HG02981 (cell line): ENCODE measurements around the gene YEATS2.
"Not testable (repeated sequence)": the region's sequence is repeated elsewhere in the genome, so short reads cannot be mapped to it uniquely, and the experiment has no call there.

ENCODE experiments used
- ATAC-seq: cut with Tn5 transposase; IDR thresholded peaks from one replicate; pipeline ENCODE4 v1.9.1; 2021; ENCODE audit warnings: mild to moderate bottlenecking, moderate library complexity; ENCODE audit not compliant: unreplicated experiment

The YEATS2 gene

DNA sequence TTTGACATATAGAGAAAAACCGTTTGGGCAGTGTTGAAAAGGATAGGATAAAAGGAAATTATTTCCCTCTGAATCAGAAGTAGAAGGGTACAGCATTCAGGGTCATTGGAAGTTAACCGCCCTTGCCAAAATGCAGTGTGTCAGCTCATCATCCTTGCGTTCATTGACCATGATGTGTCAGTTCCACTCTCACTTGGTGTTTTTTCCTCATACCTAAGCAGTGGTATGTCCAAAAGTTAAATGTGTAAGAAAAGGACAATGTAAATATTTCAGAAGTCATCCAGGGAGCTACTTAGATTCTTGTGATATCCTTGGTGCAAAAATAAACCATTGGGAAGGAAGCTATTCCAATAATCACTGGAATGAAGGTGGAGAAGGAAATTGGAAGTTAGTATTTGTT, 77.0 kb downstream of the YEATS2 start:
- no peak for ATAC-seq

DNA sequence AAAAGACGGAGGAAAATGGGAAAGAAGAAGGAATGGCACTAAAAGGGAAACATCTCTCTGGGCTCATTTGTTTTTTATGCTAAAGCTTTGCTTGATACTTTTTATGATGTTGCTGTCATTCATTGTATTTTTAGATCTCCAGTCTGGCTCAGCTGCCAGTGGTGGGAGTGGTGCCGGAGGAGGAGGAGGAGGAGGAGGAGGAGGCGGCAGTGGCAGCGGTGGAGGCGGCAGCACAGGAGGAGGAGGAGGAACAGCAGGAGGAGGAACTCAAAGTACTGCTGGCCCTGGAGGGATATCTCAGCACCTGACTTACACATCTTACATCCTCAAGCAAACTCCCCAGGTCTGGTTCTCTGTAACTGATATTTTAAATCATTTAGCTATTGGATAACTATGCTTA, 78.2 kb downstream of the YEATS2 start:
- no peak for ATAC-seq

DNA sequence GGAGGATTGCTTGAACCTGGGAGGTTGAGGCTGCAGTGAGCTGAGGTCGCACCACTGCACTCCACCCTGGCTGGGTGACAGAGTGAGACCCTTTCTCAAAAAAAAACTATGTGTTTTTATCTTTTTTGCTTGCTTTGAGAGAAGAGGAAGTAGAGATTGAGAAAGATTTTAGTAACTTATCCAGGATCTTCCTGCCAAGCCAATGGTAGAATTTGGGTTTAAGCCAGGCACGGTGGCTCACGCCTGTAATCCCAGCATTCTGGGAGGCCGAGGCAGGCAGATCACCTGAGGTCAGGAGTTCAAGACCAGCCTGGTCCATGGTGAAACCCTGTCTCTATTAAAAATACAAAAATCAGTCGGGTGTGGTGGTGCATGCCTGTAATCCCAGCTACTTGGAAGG, 78.9 kb downstream of the YEATS2 start:
- ATAC-seq, result not testable (repeated sequence)

DNA sequence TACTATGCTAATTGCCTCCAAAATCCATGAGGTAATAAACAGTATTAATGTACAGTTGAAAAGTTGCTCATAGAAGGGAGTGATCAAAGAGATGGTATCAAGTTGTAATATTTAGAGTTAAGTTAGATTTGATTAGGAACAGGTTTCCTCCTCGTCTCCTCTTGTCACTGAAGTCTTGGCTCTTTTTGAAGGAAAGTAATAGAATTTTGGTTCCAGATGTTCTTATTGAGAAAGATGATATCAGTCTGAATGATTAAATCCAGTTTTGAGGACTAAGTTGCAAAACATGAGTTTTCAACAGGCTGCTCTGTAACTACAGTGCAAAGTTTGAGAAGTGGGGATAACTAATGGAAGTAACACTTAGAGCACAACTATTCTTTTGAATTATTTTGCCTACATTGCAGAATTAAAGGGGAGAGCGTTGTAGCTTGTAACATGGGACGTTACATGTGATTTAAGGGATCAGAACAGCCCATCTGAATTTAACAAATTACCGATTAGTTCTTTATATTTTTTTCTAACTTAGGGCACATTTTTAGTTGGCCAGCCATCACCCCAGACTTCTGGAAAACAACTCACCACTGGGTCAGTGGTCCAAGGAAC, 79.5 kb downstream of the YEATS2 start:
- ATAC-seq, result no peak

DNA sequence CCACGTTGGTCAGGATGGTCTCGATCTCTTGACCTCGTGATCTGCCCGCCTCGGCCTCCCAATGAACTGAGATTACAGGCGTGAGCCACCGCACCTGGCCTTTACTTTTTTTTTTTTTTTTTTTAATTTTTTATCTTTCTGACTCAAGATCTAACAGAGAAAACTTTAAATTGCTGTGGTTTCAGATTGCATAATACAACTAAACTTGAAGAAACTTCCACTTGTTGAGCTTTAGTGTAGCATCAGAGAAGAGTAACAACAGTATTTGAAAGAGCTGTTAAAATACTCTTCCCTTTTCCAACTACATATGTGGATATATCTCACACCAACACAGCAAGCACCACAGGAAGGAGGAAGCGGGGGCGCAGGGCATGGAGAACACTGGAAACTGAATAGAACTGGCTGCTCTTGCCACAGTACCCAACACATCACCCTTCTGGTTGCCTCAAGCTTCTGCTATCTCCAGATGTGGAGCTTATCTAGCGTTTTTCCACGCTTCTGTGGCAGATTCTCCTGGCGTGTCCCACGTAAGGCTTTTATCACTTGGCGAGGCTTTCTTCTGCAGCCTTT, 82.4 kb downstream of the YEATS2 start:
- ATAC-seq, result no peak

DNA sequence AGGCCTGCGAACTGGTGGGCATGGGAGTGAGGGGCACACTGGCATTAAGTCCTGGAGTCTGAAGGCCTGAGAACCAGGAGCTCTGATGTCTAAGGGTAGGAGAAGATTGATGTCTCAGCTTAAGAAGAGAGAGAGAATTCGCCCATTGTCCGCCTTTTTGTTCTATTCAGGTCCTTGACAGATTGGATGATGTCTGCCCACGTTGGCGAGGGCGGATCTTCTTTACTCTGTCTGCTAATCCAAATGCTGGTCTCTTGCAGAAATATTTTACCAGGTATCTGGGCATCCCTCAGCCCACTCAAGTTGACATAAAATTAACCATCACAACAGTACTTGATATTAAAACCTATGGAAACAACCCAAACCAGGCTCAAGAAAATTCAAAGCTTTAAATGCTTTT, 83.6 kb downstream of the YEATS2 start:
- ATAC-seq, result no peak

DNA sequence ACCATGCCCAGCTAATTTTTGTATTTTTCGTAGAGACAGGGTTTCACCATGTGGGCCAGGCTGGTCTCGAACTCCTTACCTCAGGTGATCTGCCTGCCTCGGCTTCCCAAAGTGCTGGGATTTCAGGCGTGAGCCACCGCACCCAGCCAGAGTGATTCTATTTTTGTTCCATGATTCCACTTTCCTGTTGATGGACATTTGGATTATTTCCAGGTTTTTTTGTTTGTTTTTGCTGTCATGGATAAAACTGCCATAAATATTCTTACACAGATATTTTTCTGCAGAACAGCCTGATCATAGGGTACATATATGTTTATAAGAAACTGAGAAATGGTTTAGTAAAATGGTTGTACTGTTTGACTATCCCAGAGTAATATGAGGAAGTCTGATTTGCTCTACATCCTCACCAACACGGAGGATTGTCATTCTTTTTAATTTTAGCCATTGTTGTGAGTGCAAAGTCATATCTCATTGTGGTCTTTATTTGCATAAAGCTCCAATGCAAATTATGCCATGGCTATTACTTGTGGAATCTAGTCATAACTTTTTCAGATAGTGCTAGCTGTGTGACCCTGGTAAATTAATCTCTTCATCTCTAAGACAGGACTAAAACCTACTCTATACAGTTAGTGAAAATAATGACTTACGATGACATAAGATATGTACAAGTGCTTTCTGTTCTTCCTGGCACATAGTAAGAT, 85.1 kb downstream of the YEATS2 start:
- ATAC-seq, result no peak

DNA sequence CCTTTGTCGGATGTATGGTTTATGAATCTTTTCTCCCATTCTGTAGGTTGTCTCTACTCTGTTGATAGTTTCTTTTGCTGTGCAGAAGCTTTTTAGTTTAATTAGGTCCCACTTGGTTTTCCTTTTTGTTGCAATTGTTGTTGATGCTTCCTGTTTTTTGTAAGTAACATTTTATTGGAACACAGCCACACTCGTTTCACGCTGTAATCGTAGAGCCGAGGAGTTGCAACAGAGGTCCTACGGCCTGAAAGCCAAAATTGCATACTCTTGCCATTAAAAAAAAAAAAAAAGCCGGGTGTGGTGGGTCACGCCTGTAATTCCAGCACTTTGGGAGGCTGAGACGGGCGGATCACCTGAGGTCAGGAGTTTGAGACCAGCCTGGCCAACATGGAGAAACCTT, 86.9 kb downstream of the YEATS2 start:
- not testable (repeated sequence) for ATAC-seq

DNA sequence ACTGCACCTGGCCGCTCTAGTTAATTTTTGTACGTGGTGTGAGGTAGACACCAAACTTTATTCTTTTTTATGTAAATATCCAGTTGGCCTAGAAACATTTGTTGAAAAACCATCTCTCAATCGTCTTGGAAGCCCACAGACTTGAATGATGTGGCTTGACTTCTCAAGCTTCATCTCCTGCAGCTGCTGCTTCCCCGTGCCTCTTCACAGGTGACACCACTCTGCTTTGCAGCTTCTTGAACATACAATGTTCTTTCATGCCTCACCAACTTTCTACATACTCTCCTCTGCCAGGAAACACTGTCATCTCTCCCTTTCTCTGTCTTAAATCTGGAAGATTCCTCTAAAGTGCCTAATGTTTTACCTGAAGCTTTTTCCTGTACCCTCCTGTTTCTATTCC, 92.2 kb downstream of the YEATS2 start:
- no peak for ATAC-seq

DNA sequence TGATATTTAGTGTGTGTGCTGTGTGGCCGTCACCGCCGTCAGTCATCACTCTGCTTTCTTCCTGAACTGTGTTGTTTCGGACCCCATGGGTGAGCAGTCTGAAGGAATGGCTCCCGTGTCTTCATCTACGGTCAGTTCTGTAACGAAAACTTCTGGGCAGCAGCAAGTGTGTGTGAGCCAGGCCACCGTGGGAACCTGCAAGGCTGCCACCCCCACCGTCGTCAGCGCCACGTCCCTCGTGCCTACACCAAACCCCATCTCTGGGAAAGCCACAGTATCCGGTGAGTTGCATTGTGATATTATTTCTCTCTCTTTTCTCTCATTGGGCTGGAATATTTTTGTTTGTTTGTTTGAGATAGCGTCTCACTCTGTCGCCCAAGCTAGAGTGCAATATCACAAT, 93.1 kb downstream of the YEATS2 start:
- ATAC-seq, result no peak

DNA sequence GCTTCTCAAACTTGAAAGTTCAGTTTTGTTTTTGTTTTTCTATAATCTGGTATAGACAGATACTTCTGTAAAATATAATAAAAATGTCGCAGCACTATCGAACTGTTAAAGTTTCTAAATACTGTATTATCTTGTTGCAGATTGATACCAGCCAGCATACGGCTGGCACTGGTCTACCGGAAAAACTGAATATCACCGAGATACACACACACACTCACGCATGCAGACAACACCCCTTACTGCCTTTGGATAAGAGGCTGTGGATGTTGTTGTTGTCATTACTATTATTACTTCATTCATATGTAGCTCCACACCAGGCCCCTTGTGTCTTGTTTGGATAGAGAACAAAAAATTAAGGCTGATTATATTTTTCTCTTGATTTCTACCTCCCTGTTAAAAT, 95.4 kb downstream of the YEATS2 start:
- no peak for ATAC-seq

DNA sequence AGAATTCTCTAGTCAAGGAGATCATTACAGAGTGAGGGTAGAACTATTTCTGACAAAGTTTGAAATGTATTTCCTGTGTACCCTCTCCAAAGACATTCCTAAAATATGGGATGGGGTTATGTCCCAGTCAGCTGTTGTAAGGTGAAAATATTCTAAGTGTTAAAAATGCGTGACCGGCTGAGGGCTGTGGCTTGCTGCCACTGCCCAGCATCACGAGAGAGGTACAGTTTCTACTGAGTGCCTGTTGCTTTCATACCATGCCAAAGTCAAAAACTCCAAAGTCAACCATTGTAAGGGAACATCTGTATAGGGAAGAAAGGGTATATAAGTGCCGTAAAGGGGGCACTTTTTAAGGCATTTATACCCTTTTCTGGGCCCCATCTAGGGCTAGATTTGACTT, 96.9 kb downstream of the YEATS2 start:
- ATAC-seq, result no peak

DNA sequence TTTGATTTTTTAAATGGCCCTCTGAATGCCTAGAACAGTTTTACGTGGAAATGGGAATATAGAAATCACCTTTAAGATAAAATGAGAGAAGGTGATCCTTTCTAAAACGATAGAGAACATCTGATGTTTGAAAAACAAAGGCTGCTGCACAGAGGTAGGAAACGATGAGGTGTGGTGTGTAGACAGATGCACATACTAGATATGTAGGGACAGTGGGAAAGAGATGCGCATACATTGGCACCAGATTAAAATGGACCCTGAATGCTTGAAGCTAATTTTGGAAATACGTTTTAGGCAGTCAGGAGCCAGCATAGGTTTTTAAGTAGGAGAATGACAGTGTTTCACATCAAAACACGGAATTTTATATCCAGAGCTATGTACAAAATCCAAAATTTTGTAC, 98.8 kb downstream of the YEATS2 start:
- ATAC-seq, result no peak

DNA sequence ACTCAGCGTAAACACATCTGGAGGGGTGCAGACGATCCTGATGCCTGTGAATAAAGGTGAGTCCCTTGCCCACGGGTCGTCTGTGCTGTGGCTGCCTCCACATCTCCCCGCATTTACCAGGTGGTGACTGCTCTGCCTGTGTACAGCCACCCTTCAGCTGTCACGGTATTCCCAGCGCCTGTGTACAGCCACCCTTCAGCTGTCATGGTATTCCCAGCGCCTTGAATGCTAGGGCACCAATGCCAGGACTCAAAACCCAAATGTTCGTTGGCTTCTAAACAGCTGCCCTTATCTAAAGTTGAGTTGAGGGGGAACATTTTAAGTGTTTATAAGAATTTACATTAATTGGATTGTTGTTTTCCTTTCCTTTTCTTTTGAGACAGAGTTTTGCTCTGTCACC, 100.4 kb downstream of the YEATS2 start:
- ATAC-seq, result no peak

DNA sequence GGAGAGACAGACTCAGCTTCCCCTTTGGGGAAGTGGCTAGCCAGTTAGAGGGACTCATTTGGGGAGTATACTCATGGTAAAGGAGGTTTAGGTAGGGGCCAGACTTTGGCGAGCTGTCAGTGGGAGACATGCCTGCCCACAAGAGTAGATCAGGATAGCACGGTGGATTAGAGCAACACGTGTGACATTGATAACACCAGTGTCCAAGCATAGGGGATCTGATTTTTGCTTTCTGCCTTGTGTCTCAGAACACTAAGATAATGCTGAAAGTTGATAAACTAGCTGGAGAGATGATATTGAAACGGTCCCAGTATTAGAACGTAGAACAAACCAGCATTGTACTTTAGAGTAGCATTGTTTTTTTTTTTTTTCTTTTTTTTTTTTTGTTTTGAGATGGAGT, 101.9 kb downstream of the YEATS2 start:
- no peak for ATAC-seq

DNA sequence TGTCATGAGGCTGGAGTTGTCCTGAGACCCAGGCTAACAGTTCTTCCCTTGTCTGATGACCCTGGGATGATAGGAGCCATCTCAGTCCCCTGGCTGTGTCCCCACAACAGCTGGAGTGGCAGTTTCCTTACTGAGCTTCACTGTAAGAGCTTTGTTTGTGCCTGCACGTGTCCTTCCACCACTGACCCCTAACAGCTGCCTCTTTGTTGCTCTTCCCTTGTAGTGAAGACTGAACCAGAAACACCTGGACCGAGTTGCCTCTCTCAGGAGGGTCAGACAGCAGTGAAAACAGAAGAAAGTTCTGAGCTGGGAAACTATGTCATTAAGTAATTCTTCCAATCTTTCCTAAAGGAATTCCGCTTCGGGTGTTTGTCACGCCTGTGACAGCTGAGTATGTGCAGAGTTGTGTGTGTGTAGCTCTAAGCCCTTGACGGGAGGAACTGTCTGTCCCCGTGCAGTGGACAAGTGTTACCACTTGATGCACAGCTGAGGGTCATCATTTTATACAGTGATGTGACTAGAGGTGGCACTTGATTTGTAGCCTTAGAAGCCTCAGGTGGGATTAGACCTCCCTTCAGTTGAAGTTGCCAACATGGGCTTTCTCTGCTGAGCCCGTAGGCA, 102.8 kb downstream of the YEATS2 start:
- no peak for ATAC-seq

DNA sequence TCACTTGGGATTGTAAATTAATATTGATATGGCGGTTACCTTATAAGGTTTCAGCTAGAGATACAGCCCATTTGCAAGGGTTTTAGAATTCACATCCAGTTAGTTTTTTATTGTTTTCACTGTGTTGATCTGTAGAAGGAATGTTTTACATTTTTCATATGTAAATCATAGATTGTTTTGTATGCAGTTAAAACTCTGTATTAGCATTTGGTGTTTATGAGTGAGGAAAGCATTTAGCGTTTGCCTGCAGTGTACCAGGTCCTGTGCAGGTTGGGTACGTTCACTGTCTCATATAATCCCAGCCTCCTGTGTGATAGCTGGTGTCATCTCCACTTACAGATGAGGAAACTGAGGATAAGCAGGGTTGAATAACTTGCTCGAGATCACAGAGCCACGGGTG, 104.0 kb downstream of the YEATS2 start:
- no peak for ATAC-seq

DNA sequence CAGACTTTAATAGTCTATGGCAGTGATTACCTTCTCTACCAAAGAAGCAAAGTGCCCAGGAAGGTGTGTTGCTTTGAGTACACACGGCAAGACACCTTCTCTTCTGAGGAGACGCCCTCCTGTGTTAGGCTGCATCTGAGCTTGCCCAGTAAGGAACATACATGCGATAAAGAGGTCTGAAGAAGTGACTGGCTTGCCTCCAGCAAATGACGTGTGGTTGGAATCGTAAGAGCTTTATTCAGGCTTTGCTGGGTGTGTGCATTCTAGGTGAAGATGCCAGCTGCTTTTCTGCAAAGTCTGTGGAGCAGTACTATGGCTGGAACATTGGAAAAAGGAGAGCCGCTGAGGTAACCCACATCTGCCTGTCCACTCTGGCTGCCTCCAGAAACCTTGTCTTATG, 105.4 kb downstream of the YEATS2 start:
- ATAC-seq, result no peak

DNA sequence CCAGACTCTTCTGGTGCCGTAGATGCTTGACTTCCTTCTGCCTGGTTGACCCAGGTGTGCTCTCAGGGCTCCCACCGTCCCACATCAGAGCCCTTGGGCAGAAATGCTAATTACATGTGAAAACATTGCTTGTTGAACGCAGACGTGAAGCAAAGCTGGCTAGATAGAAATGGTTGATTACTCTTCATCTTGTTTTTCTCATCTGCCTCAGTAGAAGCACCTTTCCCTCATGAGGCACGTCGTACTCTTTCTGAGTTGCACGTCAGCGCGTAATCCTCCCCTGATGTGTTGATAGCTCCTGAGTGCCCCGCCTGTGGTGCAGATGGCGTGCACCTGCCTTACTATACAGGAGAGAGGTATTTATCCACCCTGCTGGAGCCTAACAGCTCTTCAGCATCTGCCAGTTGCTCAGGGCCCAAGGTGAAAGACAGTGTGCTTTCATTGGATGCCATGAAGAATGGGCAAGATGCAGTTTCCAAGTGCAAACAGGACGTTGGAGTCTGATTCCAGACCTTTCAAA, 109.7 kb downstream of the YEATS2 start:
- ATAC-seq, result no peak

DNA sequence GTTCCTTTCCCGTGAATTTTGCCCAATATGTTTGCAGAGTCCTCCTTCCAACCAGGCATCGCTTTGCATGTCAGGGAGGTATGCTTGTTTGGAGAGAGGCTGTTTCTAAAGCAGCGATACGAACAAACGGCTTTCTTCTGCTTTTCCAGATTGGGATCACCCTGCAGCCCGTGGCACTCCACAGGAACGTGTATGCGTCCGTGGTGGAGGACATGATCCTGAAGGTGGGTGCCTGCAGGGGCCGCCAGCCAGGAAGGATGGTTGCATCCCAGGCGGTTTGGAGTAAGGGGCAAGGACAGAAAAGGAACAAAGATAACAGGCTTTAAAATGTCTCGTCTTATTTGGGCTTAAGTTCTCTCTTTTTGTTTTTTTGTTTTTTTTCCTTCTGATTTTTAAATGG, 110.3 kb downstream of the YEATS2 start:
- ATAC-seq, result no peak

DNA sequence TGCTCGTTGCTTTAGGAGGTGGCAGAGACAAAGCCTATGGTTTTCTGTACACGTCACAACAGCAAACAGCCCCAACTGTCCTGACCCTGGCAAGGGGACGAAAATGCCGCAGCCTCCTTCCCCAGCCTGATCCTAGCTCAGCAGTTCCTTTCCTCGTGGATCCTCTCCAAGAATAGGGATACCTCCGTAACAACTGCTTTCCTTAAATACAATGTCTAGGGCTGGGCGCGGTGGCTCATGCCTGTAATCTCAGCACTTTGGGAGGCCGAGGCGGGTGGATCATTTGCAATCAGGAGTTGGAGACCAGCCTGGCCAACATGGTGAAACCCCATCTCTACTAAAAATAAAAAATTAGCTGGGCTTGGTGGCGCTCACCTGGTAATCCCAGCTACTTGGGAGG, 110.8 kb downstream of the YEATS2 start:
- ATAC-seq, result no peak

DNA sequence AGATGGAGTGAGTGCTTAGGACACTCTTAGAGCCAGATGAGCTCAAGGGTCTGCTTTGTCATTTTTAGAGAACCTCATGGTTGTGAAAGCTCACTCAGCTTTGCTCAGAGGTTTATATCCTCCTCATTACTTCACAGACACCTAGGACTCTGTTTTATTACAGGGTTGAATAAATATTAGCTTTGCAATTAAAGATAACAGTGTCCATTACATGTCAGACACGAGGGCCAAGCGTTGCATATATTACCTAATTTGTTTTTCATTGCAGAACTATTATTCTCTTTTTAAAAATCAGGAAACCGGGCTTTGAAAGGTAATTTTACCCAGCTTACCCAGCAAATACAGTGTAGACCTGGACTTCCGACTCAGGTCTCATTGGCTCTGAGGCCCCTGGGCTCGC, 111.7 kb downstream of the YEATS2 start:
- ATAC-seq, result no peak
